ENCODE results near the gene ARHGEF37.
A peak's percentile ranks its signal among the peaks of the same experiment; 100 is the strongest.
"Not testable (repeated sequence)": the region's sequence is repeated elsewhere in the genome, so short reads cannot be mapped to it uniquely, and the experiment has no call there.

ARHGEF37 gene

GRCh38 chr5:149581192-149581861 is at the start of gene ARHGEF37:
Gene ARHGEF37, plus strand, starts transcription at chr5:149581498. Its CDS starts 16,272 bp downstream, at chr5:149597770.
- peak; percentile 81 for DNase-seq

DNA sequence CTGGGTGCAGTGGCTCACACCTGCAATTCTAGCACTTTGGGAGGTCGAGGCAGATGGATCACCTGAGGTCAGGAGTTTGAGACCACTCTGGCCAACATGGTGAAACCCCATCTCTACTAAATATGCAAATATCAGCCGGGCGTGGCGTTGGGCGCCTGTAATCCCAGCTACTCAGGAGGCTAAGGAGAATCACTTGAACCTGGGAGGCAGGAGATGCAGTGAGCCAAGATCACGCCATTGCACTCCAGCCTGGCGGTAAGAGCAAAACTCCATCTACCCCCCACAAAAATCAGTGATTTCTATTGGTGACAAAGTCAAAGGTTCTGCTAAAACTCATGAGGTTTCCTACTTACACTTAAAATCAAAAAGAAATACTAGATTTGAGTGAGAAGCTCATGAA is 48.9 kb upstream of the ARHGEF37 start:
- no peak for DNase-seq

- not testable (repeated sequence) for DNase-seq
Measured at GRCh38 chr5:149535787-149536186, 45.5 kb upstream of the ARHGEF37 start.

- no peak for DNase-seq
Measured at GRCh38 chr5:149537374-149537975, 43.8 kb upstream of the ARHGEF37 start.

GRCh38 chr5:149540089-149540488 is 41.2 kb upstream of the ARHGEF37 start:
- DNase-seq: no peak

- DNase-seq: no peak
Measured at GRCh38 chr5:149541893-149542292, 39.4 kb upstream of the ARHGEF37 start.

DNA sequence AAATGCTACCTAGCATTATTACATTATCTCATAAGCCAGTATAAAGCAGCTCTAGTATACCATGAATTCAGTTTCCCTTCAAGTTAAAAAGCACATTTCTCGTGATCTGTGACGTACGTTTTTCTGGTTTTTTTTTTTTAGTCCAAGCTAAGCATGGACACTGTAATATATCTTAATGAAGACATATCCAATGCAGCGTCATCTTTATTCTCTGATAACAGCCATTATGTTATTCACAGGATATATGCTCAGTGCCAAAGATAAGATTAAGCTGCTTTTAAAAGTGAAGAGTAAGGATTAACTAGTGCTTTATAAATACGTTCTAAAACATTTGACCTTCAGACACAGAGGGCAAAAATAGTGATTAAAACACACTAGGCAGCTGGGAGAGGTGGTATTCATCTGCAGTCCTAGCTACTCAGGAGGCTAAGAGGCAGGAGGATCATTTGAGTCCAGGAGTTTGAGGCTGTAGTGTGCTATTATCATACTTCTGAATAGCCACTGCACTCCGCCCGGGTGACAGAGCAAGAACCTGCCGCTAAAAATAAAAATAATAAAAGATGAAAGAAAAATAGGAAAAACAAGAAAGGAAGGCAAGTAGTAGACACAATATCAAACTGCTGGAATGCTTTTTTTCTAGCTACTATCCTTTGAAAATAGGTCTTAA is 37.8 kb upstream of the ARHGEF37 start:
- DNase-seq: no peak

- DNase-seq: no peak
Measured at GRCh38 chr5:149544028-149544420, 37.3 kb upstream of the ARHGEF37 start.

DNA sequence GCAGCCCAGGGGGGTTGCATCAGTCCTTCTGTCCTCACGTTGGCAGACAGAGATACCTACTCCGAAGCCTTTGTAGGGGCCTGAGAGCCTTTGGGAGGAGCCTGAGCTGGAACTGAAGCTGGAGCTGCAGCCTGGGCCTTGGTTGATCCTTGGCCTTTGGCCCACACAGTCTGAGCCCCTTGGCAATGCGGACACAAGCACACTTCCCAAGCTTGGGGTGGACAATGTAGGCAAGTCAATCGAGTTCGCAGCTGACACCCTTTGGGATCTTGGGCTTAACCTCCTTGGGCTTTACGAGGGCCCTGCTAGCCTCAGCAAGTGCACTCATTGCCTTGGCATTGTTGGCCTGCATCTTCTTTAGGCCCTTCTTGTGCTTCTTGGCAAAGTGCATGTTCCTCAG is 36.0 kb upstream of the ARHGEF37 start:
- DNase-seq: no peak

- no peak for DNase-seq
Measured at GRCh38 chr5:149546974-149547373, 34.3 kb upstream of the ARHGEF37 start.

DNA sequence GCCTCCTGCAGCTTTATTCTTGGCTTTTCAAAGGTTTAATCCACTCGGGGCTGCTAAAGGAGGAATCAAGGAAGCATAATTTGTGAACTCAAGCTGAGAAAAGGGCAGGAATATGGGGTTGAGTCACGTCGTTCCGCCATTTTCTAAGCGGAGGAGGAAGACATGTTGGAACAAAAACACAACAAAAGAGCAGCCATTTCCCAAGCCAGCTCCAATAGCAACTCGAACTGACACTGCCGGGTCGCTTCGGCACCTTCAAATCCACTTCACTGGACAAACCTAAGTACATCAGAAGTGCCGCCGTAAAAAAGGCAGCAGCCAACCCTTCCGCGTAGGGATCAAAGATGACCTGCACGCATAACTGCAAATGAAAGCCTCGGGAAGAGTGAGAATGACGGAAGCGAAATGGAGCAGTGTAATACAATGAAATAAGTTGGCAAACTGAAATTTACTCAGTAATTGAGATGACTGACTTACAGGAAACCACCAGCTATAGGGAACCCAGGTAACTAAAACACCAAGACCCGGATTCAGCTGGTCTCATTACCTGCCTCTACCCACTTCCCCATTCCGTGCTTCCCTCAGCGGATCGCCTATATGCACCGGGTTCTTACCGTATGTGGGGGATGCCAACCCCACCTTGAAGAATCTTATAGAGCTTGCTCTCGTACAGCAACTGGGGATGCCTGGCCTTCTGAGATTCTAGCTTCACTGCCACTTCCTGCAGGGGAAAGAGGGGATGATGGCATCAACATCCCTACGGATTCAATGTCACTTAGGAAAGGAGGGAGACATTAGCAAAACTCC is 31.6 kb upstream of the ARHGEF37 start:
- DNase-seq: peak; percentile 72

DNA sequence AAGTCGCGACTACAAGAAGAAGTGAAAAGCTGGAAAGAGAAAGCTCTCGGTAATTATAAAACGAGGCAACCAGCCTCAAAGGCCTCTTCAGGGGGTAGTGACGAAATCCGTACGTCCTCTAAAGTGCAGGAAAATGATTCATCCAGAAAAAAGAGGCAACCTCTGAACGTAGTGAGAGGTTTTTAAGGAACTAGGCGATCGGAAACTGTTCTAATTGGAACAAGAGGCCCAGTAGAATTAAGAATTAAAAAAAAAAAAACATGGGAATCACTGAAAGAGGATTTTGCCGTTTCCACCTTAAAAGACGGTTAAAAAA is 31.1 kb upstream of the ARHGEF37 start:
- peak; percentile 58 for DNase-seq

- DNase-seq: no peak
Measured at GRCh38 chr5:149550594-149551226, 30.6 kb upstream of the ARHGEF37 start.

- peak; percentile 100 for DNase-seq
Measured at GRCh38 chr5:149551227-149552037, 29.9 kb upstream of the ARHGEF37 start, which contains the start of gene CSNK1A1. Gene CSNK1A1, minus strand, starts transcription at chr5:149551439. Its CDS starts 475 bp downstream, at chr5:149550964.

GRCh38 chr5:149552038-149552494 is 29.2 kb upstream of the ARHGEF37 start:
- DNase-seq: no peak

- DNase-seq: no peak
Measured at GRCh38 chr5:149552553-149553160, 28.6 kb upstream of the ARHGEF37 start.

DNA sequence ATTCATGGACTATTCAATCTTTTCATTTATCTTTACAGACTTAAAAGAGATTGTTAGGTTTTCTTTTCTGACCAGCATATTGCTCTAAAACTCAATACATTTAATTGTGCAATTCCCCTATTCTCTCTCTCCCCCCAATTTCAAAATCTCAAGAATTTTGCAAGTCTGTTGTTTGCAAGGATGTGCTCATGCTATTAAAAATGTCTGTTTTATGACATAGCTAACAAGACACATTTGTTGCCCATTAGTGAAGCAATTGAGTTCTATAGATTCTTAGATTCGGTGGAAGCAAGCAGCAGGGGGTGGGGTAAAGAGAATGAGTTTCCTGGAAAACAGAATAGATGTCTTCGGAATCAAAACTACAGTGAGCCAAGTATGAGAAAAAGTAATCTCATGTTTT is 21.6 kb upstream of the ARHGEF37 start:
- no peak for DNase-seq

DNA sequence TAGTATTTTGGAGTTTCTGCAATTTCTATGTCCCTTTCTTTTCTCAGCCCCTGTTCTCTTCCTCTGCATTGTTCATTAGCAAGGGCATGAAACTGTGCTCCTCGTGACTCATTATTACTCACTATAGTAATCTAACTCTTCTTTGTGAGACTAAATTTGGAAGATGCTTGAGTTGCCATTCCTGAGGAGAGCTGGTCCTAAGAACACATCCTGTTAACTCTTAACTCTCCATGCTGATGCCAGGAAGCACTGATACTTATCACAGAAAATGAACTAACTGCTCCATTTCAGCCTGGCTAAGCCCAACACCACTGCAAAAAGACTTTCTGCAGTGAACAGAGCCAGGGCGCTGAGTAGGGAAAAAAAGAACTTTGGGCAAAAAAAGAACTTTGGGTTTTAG is 19.4 kb upstream of the ARHGEF37 start:
- DNase-seq: no peak

GRCh38 chr5:149563466-149563865 is 17.8 kb upstream of the ARHGEF37 start:
- DNase-seq: no peak

DNA sequence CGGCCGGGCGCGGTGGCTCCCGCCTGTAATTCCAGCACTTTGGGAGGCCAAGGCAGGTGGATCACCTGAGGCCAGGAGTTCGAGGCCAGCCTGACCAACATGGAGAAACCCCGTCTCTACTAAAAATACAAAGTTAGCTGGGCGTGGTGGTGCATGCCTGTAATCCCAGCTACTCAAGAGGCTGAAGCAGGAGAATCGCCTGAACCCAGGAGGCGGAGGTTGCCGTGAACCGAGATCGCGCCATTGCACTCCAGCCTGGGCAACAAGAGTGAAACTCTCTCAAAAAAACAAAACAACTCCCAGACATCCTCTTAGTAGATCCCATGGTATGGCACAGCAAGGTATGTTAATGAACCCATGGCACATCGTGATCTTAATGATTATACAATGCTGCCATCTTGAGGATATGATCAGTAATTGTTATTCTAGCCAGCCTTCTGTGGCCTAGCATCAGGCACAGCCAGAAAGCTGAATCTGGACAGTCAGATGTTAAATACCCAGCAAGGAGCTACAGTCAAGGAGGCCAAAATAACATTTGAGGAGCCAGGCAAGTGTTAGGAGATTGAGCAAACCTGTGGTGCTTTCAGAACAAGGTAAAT is 16.7 kb upstream of the ARHGEF37 start:
- peak; percentile 64 for DNase-seq

DNA sequence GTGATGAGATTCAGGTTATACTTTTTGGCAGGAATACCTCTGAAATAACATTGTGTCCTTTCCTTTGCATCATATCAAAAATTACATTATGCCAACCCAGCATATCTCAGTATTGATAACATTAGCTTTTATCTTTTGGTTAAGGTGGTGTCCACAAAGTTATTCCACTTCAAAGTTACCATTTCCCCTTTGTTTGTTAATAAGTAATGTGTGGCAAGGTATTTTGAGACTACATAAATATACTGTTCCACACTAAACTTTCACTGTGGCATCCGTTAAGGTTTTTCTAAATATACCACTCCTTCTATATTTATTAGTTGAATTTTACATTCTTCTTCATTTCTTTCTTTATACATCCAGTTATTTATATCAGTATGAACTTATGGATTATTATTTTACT is 14.1 kb upstream of the ARHGEF37 start:
- no peak for DNase-seq
